CD4-positive, alpha-beta memory T cell (primary cell): Measurements from ENCODE around the gene ZBTB45. TPM values are rescaled to one million over a fixed set of nuclear protein-coding genes. Genes with fewer than 3 reads are reported as not detected.

Source experiments
- CTCF ChIA-PET: fragments of 350-600 bp; sonication (Branson Sonifier 250); formaldehyde crosslinking; loops from one replicate; lab custom pipeline; 2021; ENCODE audit warnings: inconsistent platforms; ENCODE audit not compliant: partially characterized antibody; lab: Charles Lee
- POLR2A ChIA-PET: fragments of 350-600 bp; sonication (Branson Sonifier 250); formaldehyde crosslinking; loops from one replicate; lab custom pipeline; 2021; ENCODE audit not compliant: partially characterized antibody; lab: Charles Lee
- DNase-seq, 5 donors: peaks; one replicate each; pipeline versions ENCODE4 v3.0.0 to v3.0.0-alpha.2; 2020 to 2022; ENCODE audit warnings: mixed read lengths in 1 of 5
- H3K27ac ChIP-seq: one replicate; pipeline ENCODE4 v1.7.0; 2013; ENCODE audit warnings: low read depth, low read length
- H3K27me3 ChIP-seq: 2 replicates; pipeline ENCODE4 v1.7.0; 2013; ENCODE audit warnings: mild to moderate bottlenecking, low read length, moderate library complexity; ENCODE audit not compliant: insufficient read depth
- H3K36me3 ChIP-seq: 2 replicates; pipeline ENCODE4 v1.7.0; 2013; ENCODE audit warnings: mild to moderate bottlenecking, low read length, moderate library complexity; ENCODE audit not compliant: insufficient read depth
- H3K4me1 ChIP-seq: 2 replicates; pipeline ENCODE4 v1.7.0; 2013; ENCODE audit warnings: mild to moderate bottlenecking, low read length, moderate library complexity; ENCODE audit not compliant: insufficient read depth
- H3K4me3 ChIP-seq, 2 donors: one replicate each; pipeline ENCODE4 v1.7.0; 2013; ENCODE audit warnings: low read length in 2 of 2, mild to moderate bottlenecking in 1 of 2
- H3K9me3 ChIP-seq, 2 donors: one replicate each; pipeline ENCODE4 v1.7.0; 2013; ENCODE audit warnings: low read length in 2 of 2, control low read depth in 1 of 2; ENCODE audit not compliant: control insufficient read depth in 1 of 2
- H3K27ac Mint-ChIP-seq, 7 donors: one replicate each; pipeline ENCODE4 v1.8.0; 2020 to 2021; ENCODE audit warnings: mixed read lengths in 7 of 7, mild to moderate bottlenecking in 6 of 7, inconsistent platforms in 3 of 7, moderate library complexity in 3 of 7
- H3K27me3 Mint-ChIP-seq, 2 donors: one replicate each; pipeline ENCODE4 v1.8.0; 2020 to 2021; ENCODE audit warnings: mixed read lengths in 2 of 2
- H3K36me3 Mint-ChIP-seq, 2 donors: one replicate each; pipeline ENCODE4 v1.8.0; 2020 to 2021; ENCODE audit warnings: mixed read lengths in 2 of 2, inconsistent platforms in 1 of 2, mild to moderate bottlenecking in 1 of 2
- H3K4me1 Mint-ChIP-seq, 4 donors: one replicate each; pipeline ENCODE4 v1.8.0; 2020 to 2021; ENCODE audit warnings: mixed read lengths in 4 of 4, mild to moderate bottlenecking in 1 of 4
- H3K4me3 Mint-ChIP-seq, 8 donors: one replicate each; pipeline ENCODE4 v1.8.0; 2020 to 2021; ENCODE audit warnings: mixed read lengths in 8 of 8, mild to moderate bottlenecking in 7 of 8, moderate library complexity in 6 of 8, inconsistent platforms in 3 of 8
- H3K9me3 Mint-ChIP-seq, 8 donors: one replicate each; pipeline ENCODE4 v1.8.0; 2020 to 2021; ENCODE audit warnings: mixed read lengths in 8 of 8, mild to moderate bottlenecking in 5 of 8, inconsistent platforms in 3 of 8, moderate library complexity in 1 of 8
- intact Hi-C: fragments of 100-400 bp; cut with micrococcal nuclease; formaldehyde crosslinking; loops from one replicate; pipeline ENCODE4 v1.15.1; 2023
- polyA plus RNA-seq, 2 donors: library from polyadenylated mRNA; unstranded; fragments of 300-500 nt; fragmentation: Illumina TruSeq; gene quantifications; one replicate each; pipeline ENCODE4 v1.2.3, GENCODE V29; 2021
- total RNA-seq, 2 experiments: library from RNA; stranded (reverse); gene quantifications; one replicate each; pipeline ENCODE4 v1.2.3, GENCODE V29; 2021

Gene ZBTB45
- total and polyA plus RNA-seq, 4 experiments from 2014 or later = 1.9 to 19.8 (median 13.0) TPM

DNA sequence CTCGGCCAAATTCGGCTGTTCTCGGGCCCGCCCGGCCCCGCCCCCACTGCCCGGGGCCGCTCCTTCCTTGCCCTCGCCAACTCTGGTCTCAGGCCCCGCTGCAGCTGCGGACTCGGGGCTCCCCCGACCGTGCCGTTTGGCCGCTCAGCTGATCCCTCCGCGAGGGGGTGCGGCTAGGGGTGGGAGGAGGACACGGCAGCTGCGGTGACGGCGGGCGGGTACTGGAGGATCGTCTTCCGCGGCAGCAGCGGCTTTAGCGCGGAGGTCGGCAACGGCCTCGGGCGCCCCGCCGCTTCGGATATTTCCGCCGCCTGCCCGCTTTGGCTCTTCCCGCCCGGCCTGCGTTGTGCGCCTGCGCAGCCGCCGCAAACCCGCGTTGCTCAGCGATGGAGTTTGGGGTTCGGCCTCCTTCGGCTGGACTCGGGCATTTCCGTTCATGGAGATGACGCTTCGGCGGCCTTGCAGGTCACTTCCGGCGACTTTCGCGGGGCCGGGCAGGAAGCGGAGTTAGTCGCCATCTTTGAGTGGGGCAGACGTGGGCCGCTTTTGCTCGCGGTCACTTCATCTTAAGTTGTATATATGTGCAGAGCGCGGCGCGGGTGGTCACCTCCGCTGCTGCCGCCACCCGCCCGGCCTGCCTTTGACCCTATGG, 39.1 kb upstream of the ZBTB45 start:
- H3K4me1 Mint-ChIP-seq = peaks cover 28 to 96% (median 61%) of the 10 kb centered on the region in 4 donors
- peak overlapping the region; percentile 97 to 99 (median 99) for H3K27ac Mint-ChIP-seq
- POLR2A ChIA-PET = interaction anchor here (0.8 to 7.3 kb wide), 11 partner anchors 8 to 196 kb away, joined by 3 to 104 read pairs (median 6); partner anchors contain the start of genes MZF1, TRIM28, ZBTB45 and ZNF132
- DNase-seq = peak; percentile 99 to 100 (median 100)
- intact Hi-C loops = loop anchor here (1.0 kb wide), 3 partner anchors 14 to 39 kb away; partner anchors contain the start of genes MZF1, TRIM28 and ZBTB45
- peaks cover 79% of the 10 kb centered on the region for H3K4me1 ChIP-seq
- CTCF ChIA-PET = no interaction called here
- H3K9me3 ChIP-seq = no peaks in the 10 kb centered on the region
- peak overlapping the region; percentile 47 to 100 for H3K4me3 ChIP-seq
- H3K27me3 ChIP-seq = no peaks in the 10 kb centered on the region
- peak overlapping the region; percentile 99 for H3K27ac ChIP-seq
- H3K4me3 Mint-ChIP-seq = peak overlapping the region; percentile 92 to 98 (median 97)
- H3K27me3 Mint-ChIP-seq = no peaks in the 10 kb centered on the region
- peaks cover 0 to 2% (median 0%) of the 10 kb centered on the region in 8 donors for H3K9me3 Mint-ChIP-seq
- peaks cover 12 to 39% of the 10 kb centered on the region in 2 donors for H3K36me3 Mint-ChIP-seq
- peaks cover 11% of the 10 kb centered on the region for H3K36me3 ChIP-seq

- peaks cover 16 to 41% of the 10 kb centered on the region in 2 donors for H3K36me3 Mint-ChIP-seq
- POLR2A ChIA-PET = interaction anchor here (0.8 to 7.3 kb wide), 10 partner anchors 8 to 195 kb away, joined by 3 to 104 read pairs (median 6); partner anchors contain the start of genes MZF1, TRIM28, ZBTB45 and ZNF132
- intact Hi-C loops = no loop called here
Observed at GRCh38 chr19:58558066-58558622, 38.5 kb upstream of the ZBTB45 start, which contains the start of gene UBE2M. UBE2M (minus strand) TSS chr19:58558611; CDS start chr19:58558381, 230 bp downstream.

GRCh38 chr19:58557221-58558065, 37.8 kb upstream of the ZBTB45 start:
- no peaks in the 10 kb centered on the region for H3K27me3 Mint-ChIP-seq
- POLR2A ChIA-PET = interaction anchor here (0.8 to 7.3 kb wide), 8 partner anchors 7 to 118 kb away, joined by 3 to 104 read pairs (median 5); partner anchors contain the start of genes MZF1, TRIM28, ZBTB45 and ZNF132
- peak in 1 of 5 donors; percentile 53 for DNase-seq
- H3K4me3 Mint-ChIP-seq = peak overlapping the region; percentile 91 to 97 (median 92)
- H3K9me3 ChIP-seq = no peaks in the 10 kb centered on the region
- H3K27me3 ChIP-seq = no peaks in the 10 kb centered on the region
- H3K4me3 ChIP-seq = peak overlapping the region; percentile 78 to 84
- peaks cover 23% of the 10 kb centered on the region for H3K36me3 ChIP-seq
- H3K27ac ChIP-seq = peak overlapping the region; percentile 99
- H3K4me1 Mint-ChIP-seq = peaks cover 30 to 94% (median 61%) of the 10 kb centered on the region in 4 donors
- H3K27ac Mint-ChIP-seq = peak overlapping the region; percentile 96 to 99 (median 97)
- intact Hi-C loops = no loop called here
- CTCF ChIA-PET = interaction anchor here (0.9 kb wide), 1 partner anchor 38 kb away, joined by 4 read pairs; the partner anchor contains the start of gene ZBTB45
- H3K36me3 Mint-ChIP-seq = peaks cover 21 to 48% of the 10 kb centered on the region in 2 donors
- H3K9me3 Mint-ChIP-seq = peaks cover 0 to 2% (median 0%) of the 10 kb centered on the region in 8 donors
- H3K4me1 ChIP-seq = peaks cover 73% of the 10 kb centered on the region

More at GRCh38 chr19:58558066-58558622, 38.5 kb upstream of the ZBTB45 start, which contains the start of gene UBE2M:
- peak within 1 kb of the TSS; percentile 99 for H3K27ac ChIP-seq
- H3K9me3 Mint-ChIP-seq = peaks cover 0 to 2% (median 0%) of the 10 kb centered on the region in 8 donors
- CTCF ChIA-PET = no interaction called here
- DNase-seq = peak in 4 of 5 donors; percentile 69 to 84 (median 74)
- peak within 1 kb of the TSS; percentile 94 to 98 (median 97) for H3K4me3 Mint-ChIP-seq
- H3K9me3 ChIP-seq = no peaks in the 10 kb centered on the region
- H3K27me3 ChIP-seq = no peaks in the 10 kb centered on the region
- H3K27ac Mint-ChIP-seq = peak within 1 kb of the TSS; percentile 97 to 99 (median 99)
- H3K27me3 Mint-ChIP-seq = no peaks in the 10 kb centered on the region
- H3K4me1 ChIP-seq = peaks cover 77% of the 10 kb centered on the region
- H3K4me1 Mint-ChIP-seq = peaks cover 26 to 94% (median 59%) of the 10 kb centered on the region in 4 donors
- peak within 1 kb of the TSS; percentile 78 to 100 for H3K4me3 ChIP-seq
- H3K36me3 ChIP-seq = peaks cover 17% of the 10 kb centered on the region

- peaks cover 66% of the 10 kb centered on the region for H3K4me1 ChIP-seq
- H3K36me3 Mint-ChIP-seq = peaks cover 27 to 55% of the 10 kb centered on the region in 2 donors
- H3K4me3 Mint-ChIP-seq = peak overlapping the region; percentile 2 to 97 (median 88)
- CTCF ChIA-PET = interaction anchor here (0.9 kb wide), 1 partner anchor 37 kb away, joined by 4 read pairs; the partner anchor contains the start of gene ZBTB45
- no peaks in the 10 kb centered on the region for H3K9me3 ChIP-seq
- peaks cover 30% of the 10 kb centered on the region for H3K36me3 ChIP-seq
- intact Hi-C loops = no loop called here
- peak overlapping the region; percentile 89 to 99 (median 97) for H3K27ac Mint-ChIP-seq
- H3K4me1 Mint-ChIP-seq = peaks cover 30 to 90% (median 60%) of the 10 kb centered on the region in 4 donors
- H3K27me3 Mint-ChIP-seq = no peaks in the 10 kb centered on the region
- H3K4me3 ChIP-seq = peak overlapping the region in 1 of 2 donors; percentile 78
- POLR2A ChIA-PET = interaction anchor here (0.9 to 7.3 kb wide), 5 partner anchors 11 to 43 kb away, joined by 4 to 104 read pairs (median 6); partner anchors contain the start of genes TRIM28 and ZBTB45
- no peak for DNase-seq
- H3K9me3 Mint-ChIP-seq = peaks cover 0 to 2% (median 0%) of the 10 kb centered on the region in 8 donors
- no peaks in the 10 kb centered on the region for H3K27me3 ChIP-seq
- H3K27ac ChIP-seq = peak overlapping the region; percentile 99
Observed at GRCh38 chr19:58556622-58557220, 37.1 kb upstream of the ZBTB45 start.

DNA sequence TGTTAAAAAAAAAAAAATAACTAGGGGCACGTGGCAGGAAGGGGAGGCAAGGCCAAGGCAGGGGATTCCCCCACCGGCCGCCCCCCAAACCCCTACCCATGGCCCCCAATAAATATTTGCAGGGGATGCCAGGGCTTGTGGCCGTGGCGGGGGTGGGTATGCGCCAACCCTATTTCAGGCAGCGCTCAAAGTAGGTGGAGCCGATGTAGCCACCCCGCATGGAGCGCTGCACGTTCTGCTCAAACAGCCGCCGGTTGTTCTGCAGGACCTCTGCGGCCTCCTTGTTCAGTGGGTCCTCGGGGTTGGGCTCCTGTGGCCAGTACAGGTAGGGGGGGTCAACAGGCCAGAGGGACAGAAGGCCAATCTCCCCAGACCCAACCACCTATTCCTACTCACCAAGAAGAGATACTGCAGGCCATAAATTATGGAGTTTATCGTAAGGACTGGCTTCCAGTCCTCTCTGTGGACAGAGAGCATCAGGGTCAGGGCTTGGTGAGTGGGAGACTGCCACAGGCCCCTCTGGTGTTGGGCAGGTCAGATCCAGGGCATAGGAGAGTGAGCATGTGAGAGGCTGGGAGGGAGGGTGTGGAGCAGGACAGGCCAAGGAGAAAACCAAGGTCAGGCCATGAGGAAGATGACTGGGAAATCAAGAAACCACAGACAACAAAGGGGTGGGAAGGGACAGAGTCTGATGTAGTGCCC, 36.5 kb upstream of the ZBTB45 start:
- DNase-seq = peak in 1 of 5 donors; percentile 43
- ChIA-PET POLR2A (interaction anchor here (0.5 to 7.3 kb wide), 12 partner anchors 8 to 373 kb away, joined by 3 to 104 read pairs (median 12); partner anchors contain the start of genes MZF1, TRIM28, ZBTB45 and ZNF132), CTCF (interaction anchor here (1.3 to 3.8 kb wide), 2 partner anchors 19 to 37 kb away, joined by 6 to 28 read pairs; partner anchors contain the start of gene ZBTB45)
- Histone ChIP-seq H3K27ac (peak overlapping the region; percentile 99), H3K36me3 (peaks cover 36% of the 10 kb centered on the region), H3K9me3 (no peaks in the 10 kb centered on the region), H3K27me3 (no peaks in the 10 kb centered on the region), H3K4me1 (peaks cover 60% of the 10 kb centered on the region), H3K4me3 (no peak overlapping the region)
- H3K4me3 Mint-ChIP-seq = peak overlapping the region in 7 of 8 donors; percentile 55 to 97 (median 91)
- H3K4me1 Mint-ChIP-seq = peaks cover 30 to 84% (median 55%) of the 10 kb centered on the region in 4 donors
- peaks cover 0 to 3% (median 0%) of the 10 kb centered on the region in 8 donors for H3K9me3 Mint-ChIP-seq
- peaks cover 28 to 61% of the 10 kb centered on the region in 2 donors for H3K36me3 Mint-ChIP-seq
- peak overlapping the region; percentile 89 to 99 (median 99) for H3K27ac Mint-ChIP-seq
- intact Hi-C loops = loop anchor here (1.0 kb wide), 1 partner anchor 12 kb away; the partner anchor contains the start of gene TRIM28
- no peaks in the 10 kb centered on the region for H3K27me3 Mint-ChIP-seq
